Mucosa of stomach (tissue), 1 donor: Measurements from ENCODE around the gene TOM1L2.
A peak's percentile ranks its signal among the peaks of the same experiment; 100 is the strongest.

Experiments
- H3K27me3 ChIP-seq: one replicate; pipeline ENCODE4 v1.7.0; 2013; ENCODE audit warnings: mild to moderate bottlenecking, low read length; ENCODE audit not compliant: control insufficient read depth, insufficient read depth
- H3K36me3 ChIP-seq: one replicate; pipeline ENCODE4 v1.7.0; 2013; ENCODE audit warnings: low read length; ENCODE audit not compliant: control insufficient read depth, insufficient read depth
- H3K4me1 ChIP-seq: one replicate; pipeline ENCODE4 v1.7.0; 2013; ENCODE audit warnings: mild to moderate bottlenecking, low read length; ENCODE audit not compliant: control insufficient read depth, insufficient read depth
- H3K4me3 ChIP-seq: one replicate; pipeline ENCODE4 v1.7.0; 2013; ENCODE audit warnings: low read length
- H3K9ac ChIP-seq: one replicate; pipeline ENCODE4 v1.7.0; 2013; ENCODE audit warnings: mild to moderate bottlenecking, low read length, moderate library complexity
- H3K9me3 ChIP-seq: one replicate; pipeline ENCODE4 v1.7.0; 2013; ENCODE audit warnings: mild to moderate bottlenecking, low read length, moderate library complexity; ENCODE audit not compliant: control insufficient read depth
- donor health status: Pancreatic carcinoma.

TOM1L2 gene

DNA sequence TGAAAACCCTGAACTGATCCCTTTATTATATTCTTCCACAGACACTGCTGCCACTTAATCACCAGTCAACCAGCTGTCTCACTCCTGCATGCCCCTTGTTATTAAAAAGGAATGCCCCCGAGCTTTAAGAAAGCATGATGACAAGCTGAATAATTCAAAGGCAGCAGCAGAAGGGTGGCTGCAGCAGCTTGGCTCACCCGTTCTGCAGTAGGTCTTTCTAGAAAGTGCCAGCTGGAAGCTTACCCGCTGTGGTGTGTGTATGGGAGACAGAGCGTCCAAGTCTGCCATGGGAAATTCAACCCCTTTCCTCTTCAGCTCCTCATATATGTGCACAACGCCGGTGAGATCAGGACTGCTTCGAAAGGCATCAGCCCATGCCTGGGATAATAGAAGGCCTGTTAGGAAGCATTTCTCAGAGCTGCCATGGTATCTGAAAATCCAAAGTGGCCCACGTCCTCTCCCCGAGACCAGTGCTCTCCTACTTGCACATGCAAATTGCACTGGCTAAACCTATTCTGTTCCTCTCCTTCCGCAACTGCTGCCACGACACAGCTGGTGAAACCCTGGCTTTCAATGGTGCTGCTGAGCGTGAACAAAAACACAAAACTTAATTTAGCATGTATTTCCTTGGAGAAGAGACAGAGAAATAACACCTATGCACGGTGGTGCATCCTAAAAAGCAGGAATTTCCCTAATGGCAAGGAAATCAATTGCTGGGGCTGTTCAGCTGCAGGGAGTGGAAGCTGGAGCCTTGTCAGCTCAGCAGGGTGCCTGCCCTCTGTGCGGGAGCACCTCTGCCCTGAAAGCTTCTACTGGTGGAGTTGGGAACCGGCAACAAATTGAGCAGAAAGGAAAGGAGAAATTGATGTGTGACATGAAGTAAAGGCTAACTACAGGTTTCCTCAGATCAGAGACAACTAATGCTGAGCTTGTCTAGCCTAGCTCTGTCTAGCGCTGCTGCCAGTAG lies 87.5 kb downstream of the TOM1L2 start:
- peaks cover 10% of the 10 kb centered on the region for H3K36me3 ChIP-seq
- H3K4me1 ChIP-seq: no peaks in the 10 kb centered on the region
- H3K27me3 ChIP-seq: no peaks in the 10 kb centered on the region
- no peaks in the 10 kb centered on the region for H3K9me3 ChIP-seq
- H3K9ac ChIP-seq: no peak overlapping the region
- no peak overlapping the region for H3K4me3 ChIP-seq

DNA sequence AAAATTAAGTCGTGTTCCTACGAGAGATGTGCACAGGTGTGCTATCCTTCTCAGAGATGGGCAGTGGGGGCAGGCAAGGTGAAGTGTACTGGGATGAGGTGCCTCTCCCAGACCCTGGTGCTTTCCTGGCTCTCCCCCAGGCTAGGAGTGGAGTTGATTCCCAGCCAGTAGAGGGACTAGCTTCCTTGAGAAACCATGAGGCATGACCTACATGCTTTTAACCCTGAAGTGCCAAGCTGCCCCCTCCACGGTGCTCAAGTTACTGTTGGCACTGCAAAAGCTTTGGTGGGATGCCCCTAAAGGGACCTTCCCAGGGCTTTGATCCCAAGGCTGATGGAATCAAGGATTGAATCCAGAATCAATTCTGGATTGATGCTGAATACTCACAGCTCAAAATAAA lies 88.4 kb downstream of the TOM1L2 start:
- H3K36me3 ChIP-seq: peaks cover 8% of the 10 kb centered on the region
- H3K9ac ChIP-seq: no peak overlapping the region
- H3K9me3 ChIP-seq: no peaks in the 10 kb centered on the region
- H3K27me3 ChIP-seq: no peaks in the 10 kb centered on the region
- no peak overlapping the region for H3K4me3 ChIP-seq
- H3K4me1 ChIP-seq: no peaks in the 10 kb centered on the region

DNA sequence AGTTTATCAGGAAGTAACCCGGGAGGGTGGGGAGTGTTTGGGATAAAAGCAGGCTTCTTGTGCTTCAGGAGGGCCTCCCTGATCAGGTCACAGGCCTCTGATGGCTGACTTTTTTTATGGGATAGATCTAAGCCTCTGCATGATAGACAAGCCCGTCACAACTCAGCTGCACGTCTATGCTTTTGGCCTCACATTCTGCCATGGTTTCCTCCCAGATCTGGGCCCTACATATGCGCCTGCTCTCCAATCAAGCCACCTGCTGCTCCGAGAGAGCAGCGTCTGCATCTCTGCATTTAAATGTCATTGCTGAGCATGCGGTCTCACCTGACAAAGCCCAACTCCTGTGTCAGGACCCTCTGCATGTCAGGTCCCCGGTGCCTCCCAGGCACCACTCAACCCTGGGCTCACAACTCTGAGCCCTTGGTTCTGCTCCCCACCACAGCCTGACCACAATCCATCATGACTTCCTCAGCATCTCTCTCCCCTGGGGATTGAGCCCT lies 90.1 kb downstream of the TOM1L2 start:
- Histone ChIP-seq H3K4me3 (no peak overlapping the region), H3K4me1 (peaks cover 16% of the 10 kb centered on the region), H3K9me3 (no peaks in the 10 kb centered on the region), H3K27me3 (no peaks in the 10 kb centered on the region), H3K36me3 (peaks cover 8% of the 10 kb centered on the region), H3K9ac (no peak overlapping the region)

DNA sequence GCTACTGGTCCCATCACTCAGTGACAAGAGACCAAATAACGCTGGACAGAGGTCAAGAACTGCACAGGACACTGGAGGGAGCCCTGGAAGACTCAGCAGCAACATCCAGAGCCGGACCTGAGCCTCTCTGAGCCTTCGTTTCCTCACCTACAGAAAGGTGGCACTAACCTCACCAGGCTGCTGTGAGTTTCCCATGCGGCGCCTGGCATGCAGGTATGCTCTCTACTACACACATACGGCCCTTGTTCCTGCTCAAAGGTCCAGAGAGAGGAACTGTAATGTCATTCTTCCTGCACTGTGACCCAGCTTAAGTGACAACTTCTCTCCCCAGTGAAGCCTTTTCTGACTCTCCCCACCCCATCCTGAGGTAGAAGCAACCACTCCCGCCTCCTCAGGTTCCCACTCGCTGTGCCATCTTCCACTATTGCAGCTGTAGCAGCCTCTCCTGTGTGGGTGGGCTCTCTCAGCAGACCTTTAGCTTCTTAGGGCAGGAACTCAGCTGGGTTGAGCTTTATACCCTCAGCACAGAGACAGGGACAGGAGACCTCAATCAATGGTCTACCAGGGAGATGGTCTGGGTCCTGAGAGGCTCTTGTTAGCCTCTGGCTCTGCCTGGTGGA lies 91.5 kb downstream of the TOM1L2 start:
- no peaks in the 10 kb centered on the region for H3K27me3 ChIP-seq
- no peak overlapping the region for H3K9ac ChIP-seq
- H3K36me3 ChIP-seq: peaks cover 9% of the 10 kb centered on the region

DNA sequence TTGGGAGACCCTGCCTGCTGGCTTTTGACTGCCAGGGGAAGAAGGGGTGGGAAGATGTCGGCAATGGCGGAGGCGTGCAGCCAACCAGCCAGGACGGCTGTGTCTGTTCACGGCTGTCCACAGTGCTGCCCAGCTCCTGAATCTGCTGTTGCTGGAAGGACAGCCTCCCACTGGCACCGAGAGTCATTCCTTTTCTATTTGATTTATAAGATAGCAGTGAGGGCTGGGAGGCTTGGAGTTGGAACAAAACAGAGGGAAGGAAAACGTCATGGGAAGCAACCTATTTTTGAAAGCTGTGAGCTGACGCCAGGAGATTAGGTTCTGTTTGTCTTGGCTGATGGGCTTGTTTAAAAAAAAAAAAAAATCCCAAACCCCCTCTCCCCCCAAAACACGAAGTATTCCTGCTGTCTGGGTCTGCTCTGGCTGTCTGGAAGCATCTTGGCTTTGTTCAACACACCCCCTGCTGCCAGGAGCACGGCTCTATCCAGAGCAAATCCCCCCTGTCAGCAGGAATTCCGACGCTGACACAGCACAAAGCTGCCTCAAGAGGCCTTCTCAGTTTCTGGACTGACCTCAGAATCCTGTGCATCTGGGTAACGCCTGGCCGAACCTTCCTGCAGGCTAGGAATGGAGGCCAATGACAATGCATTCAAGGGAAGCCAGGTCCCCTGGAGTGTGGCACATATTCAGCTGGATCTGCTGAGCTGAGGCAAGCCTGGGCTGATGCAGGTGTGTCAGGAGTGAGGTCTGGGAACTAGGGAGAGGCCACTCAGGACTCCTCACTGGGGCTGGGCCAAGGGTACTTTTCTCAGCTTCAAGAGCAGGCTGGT lies 94.5 kb downstream of the TOM1L2 start:
- no peaks in the 10 kb centered on the region for H3K27me3 ChIP-seq
- peaks cover 26% of the 10 kb centered on the region for H3K4me1 ChIP-seq
- no peak overlapping the region for H3K4me3 ChIP-seq
- peak overlapping the region; percentile 38 for H3K9ac ChIP-seq
- H3K36me3 ChIP-seq: peaks cover 9% of the 10 kb centered on the region
- no peaks in the 10 kb centered on the region for H3K9me3 ChIP-seq

More for the DNA sequence above, 91.5 kb downstream of the TOM1L2 start:
- Histone ChIP-seq H3K4me1 (peaks cover 26% of the 10 kb centered on the region), H3K4me3 (no peak overlapping the region), H3K9me3 (no peaks in the 10 kb centered on the region)

DNA sequence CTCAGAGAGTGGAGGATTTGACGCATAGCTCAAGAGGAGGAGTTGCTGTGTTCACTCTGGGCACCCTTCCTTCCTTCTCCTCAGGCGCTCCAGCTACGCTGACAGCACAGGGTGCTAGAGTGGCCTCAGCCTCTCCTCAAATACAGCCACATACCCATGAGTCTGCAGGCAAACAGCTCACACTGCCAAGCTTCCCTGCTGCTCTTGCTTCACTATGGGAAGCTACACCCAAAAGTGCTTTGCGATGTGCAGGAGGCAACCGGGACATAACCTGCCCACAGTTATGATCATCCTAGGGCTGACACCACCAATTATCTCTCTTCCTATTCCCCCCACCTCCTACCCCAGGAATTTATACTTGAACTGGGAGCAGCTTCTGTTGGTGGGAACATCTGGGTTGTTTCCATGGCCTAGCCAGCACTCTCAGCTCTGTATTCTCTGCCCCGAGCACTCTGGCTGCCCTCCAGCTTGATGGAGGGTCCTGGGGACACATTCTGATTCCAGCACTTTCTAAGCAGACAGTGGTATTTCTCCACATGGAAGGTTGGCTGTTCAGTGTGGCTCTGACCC lies 95.2 kb downstream of the TOM1L2 start:
- Histone ChIP-seq H3K27me3 (no peaks in the 10 kb centered on the region), H3K36me3 (peaks cover 9% of the 10 kb centered on the region), H3K4me3 (no peak overlapping the region), H3K4me1 (peaks cover 26% of the 10 kb centered on the region), H3K9me3 (no peaks in the 10 kb centered on the region), H3K9ac (peak overlapping the region; percentile 38)

DNA sequence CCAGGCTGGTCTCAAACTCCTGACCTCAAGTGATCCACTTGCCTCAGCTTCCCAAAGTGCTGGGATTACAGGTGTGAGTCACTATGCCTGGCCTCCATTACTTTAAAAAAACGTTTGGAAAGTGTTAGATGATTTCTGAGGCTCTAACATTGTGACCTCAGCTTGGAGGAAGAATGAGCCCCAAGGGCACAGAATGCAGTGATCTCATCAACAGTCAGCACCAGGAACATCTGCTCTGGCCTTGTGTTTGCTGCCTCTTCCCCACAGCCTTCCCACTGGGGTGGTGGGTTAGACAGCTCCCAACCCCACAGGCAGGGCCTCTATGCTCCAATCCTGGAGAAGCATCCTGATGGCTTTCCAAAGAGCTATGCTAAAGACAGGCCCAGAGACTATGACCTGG lies 97.7 kb downstream of the TOM1L2 start:
- no peak overlapping the region for H3K4me3 ChIP-seq
- H3K36me3 ChIP-seq: peaks cover 8% of the 10 kb centered on the region
- no peaks in the 10 kb centered on the region for H3K27me3 ChIP-seq
- H3K9ac ChIP-seq: no peak overlapping the region
- H3K9me3 ChIP-seq: no peaks in the 10 kb centered on the region
- peaks cover 26% of the 10 kb centered on the region for H3K4me1 ChIP-seq

DNA sequence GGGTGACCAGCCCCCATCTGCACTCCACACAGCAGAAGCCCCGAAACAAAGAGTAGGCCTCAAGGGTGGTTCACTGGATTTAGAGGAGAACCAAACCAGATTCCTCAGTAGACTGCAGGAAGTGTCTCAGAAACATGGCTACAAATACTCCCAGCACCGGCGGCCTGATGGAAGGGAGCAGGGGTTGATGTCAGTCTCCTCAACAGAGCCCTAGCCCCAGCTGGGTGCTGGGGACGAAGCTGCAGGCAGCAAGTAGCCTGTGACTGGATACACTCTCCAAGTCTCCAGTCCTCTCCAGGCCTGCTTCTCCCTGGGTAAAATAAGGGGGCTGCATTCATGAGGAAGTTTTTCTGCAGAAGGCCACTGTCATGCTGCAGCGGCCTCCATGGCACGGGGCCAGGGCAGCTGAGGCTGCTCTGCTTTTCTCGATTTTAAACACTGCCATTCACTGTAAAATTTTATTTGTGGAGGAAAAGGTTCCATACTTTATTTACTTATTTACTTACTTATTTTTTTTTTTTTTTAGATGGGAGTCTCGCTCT lies 98.7 kb downstream of the TOM1L2 start:
- H3K36me3 ChIP-seq: peaks cover 8% of the 10 kb centered on the region
- no peak overlapping the region for H3K9ac ChIP-seq
- peaks cover 24% of the 10 kb centered on the region for H3K4me1 ChIP-seq
- no peaks in the 10 kb centered on the region for H3K27me3 ChIP-seq
- no peak overlapping the region for H3K4me3 ChIP-seq
- H3K9me3 ChIP-seq: no peaks in the 10 kb centered on the region

DNA sequence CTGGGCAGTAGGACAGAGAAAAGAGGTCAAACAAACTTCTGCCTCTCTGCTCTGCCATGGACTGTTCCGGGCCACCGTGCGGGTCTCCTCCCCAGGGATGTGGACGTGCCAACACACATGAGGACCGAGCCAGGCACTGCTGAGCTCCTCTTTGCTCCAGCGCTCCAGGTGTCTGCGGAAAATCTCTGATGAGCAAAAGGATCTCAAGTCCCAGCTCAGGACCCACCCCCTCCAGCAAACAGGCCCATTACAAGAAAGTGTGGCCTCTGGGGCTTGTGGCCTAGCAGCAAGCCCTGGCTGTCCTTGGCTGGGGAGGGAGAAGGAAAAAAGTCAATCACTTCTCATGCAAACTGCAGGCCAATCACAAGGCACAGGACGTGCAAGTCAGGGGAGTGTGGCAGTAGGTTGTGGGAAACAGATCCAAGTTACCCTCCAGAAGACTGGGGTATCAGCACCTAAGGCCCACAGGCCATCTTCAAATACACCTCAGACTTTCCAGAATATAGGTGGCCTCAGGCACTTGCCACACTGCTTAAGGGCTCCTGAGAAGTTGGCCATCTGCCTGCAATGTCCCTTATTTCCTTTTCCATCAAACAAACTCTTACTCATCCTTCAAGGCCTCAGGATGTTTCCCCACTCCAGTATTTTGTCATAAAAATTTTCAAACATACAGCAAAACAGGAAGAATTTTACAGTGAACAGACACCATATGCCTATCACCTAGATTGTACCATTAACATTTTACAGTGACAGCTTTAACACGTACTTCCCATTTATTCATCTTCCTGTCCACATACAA lies 99.5 kb downstream of the TOM1L2 start:
- peaks cover 14% of the 10 kb centered on the region for H3K36me3 ChIP-seq

DNA sequence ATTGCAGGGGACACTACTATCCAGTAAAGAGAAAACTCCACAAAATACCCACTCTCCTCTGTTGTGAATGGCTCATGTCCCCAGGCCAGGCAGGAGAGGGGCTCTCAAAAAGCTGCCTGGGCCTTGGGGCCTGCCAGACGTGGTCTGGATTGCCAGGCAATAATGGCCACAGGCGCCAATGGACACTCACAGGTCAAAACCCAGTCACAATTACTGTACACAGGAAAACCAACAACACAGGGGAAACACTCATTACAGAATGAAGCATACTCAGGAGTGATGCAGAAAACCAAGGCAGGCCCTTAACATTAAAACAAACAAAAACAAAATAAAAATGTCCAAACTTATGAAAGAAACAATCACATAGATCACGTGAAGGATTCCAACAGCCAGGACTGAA lies 100.3 kb downstream of the TOM1L2 start:
- H3K27me3 ChIP-seq: no peaks in the 10 kb centered on the region
- H3K4me1 ChIP-seq: peaks cover 14% of the 10 kb centered on the region
- no peak overlapping the region for H3K9ac ChIP-seq
- H3K4me3 ChIP-seq: no peak overlapping the region
- peaks cover 14% of the 10 kb centered on the region for H3K36me3 ChIP-seq
- no peaks in the 10 kb centered on the region for H3K9me3 ChIP-seq

More for the DNA sequence above, 99.5 kb downstream of the TOM1L2 start:
- Histone ChIP-seq H3K4me3 (no peak overlapping the region), H3K9ac (no peak overlapping the region), H3K4me1 (peaks cover 22% of the 10 kb centered on the region), H3K9me3 (no peaks in the 10 kb centered on the region), H3K27me3 (no peaks in the 10 kb centered on the region)

DNA sequence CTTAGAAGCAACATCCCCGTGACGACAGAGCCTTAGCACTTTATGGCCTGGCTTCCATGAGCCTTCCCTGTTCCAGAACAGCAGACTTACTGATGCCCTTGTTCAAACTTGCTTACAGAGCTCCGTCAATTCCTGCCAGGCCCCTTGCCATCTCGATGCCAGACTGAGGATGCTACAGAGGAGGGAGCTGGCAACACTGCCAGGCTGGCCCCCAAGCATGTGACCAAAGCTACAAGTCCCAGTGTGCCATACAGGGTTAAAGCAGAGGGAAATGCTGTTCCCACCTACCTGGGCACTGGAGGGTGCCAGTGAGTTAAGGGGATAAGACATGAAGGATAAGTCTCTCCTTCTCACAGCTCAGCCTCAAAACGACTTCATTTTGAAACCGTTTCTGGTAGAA lies 102.0 kb downstream of the TOM1L2 start:
- H3K27me3 ChIP-seq: no peaks in the 10 kb centered on the region
- no peaks in the 10 kb centered on the region for H3K9me3 ChIP-seq
- no peak overlapping the region for H3K9ac ChIP-seq
- H3K4me1 ChIP-seq: peaks cover 6% of the 10 kb centered on the region
- peaks cover 10% of the 10 kb centered on the region for H3K36me3 ChIP-seq
- no peak overlapping the region for H3K4me3 ChIP-seq
